Astrocyte of the cerebellum (primary cell): ENCODE measurements around the gene ZNF761.
A peak's percentile ranks its signal among the peaks of the same experiment; 100 is the strongest.
"Not testable (repeated sequence)": the region's sequence is repeated elsewhere in the genome, so short reads cannot be mapped to it uniquely, and the experiment has no call there.

ENCODE experiments used
- DNase-seq: peaks from one replicate; pipeline ENCODE4 v3.0.0-alpha.2; 2011; ENCODE audit warnings: low read depth
- H3K4me3 ChIP-seq: 2 replicates; pipeline ENCODE4 v1.5.1; 2011; ENCODE audit warnings: mild to moderate bottlenecking, low read depth, low read length, moderate library complexity
- CTCF ChIP-seq: IDR thresholded peaks from 2 replicates; pipeline ENCODE4 v1.5.1; 2012; ENCODE audit warnings: low read length, low read depth, moderate library complexity, mild to moderate bottlenecking; ENCODE audit errors: missing control alignments
- in situ Hi-C: cut with HindIII; loops from 2 replicates; pipeline ENCODE4 v1.10.0; 2017; ENCODE audit warnings: low sequenced_read_pairs

Gene ZNF761

GRCh38 chr19:53463263-53463662 lies 31.5 kb downstream of the ZNF761 start:
- H3K4me3 ChIP-seq = no peak overlapping the region
- in situ Hi-C loops = no loop called here
- TF ChIP-seq CTCF = no peak
- no peak for DNase-seq

- no peak for DNase-seq
- H3K4me3 ChIP-seq = peak overlapping the region; percentile 64
- TF ChIP-seq CTCF = no peak
- in situ Hi-C loops = no loop called here
Measured at GRCh38 chr19:53466726-53467484, 35.1 kb downstream of the ZNF761 start.

GRCh38 chr19:53467485-53468262 lies 35.9 kb downstream of the ZNF761 start, which contains the start of gene ZNF813:
TSS of gene ZNF813 (plus strand) at chr19:53467733. CDS start at chr19:53483823, 16,090 bp downstream.
- H3K4me3 ChIP-seq = peak within 1 kb of the TSS; percentile 64
- no peak for TF ChIP-seq CTCF
- in situ Hi-C loops = no loop called here
- peak; percentile 46 for DNase-seq

GRCh38 chr19:53468628-53469027 lies 36.8 kb downstream of the ZNF761 start:
- in situ Hi-C loops, DNase-seq: not testable (repeated sequence)
- peak overlapping the region; percentile 64 for H3K4me3 ChIP-seq

- no peak for DNase-seq
- in situ Hi-C loops = no loop called here
- TF ChIP-seq CTCF = no peak
- no peak overlapping the region for H3K4me3 ChIP-seq
Measured at GRCh38 chr19:53471916-53472315, 40.1 kb downstream of the ZNF761 start.

GRCh38 chr19:53474832-53475231 lies 43.0 kb downstream of the ZNF761 start:
- H3K4me3 ChIP-seq, in situ Hi-C loops, DNase-seq: not testable (repeated sequence)

GRCh38 chr19:53475470-53475869 lies 43.7 kb downstream of the ZNF761 start:
- H3K4me3 ChIP-seq, in situ Hi-C loops, DNase-seq: not testable (repeated sequence)

GRCh38 chr19:53483751-53484150 lies 52.0 kb downstream of the ZNF761 start:
- in situ Hi-C loops, DNase-seq, H3K4me3 ChIP-seq: not testable (repeated sequence)
